SK-N-SH (cell line): ENCODE measurements around the gene ZBTB46. TPM values are rescaled to one million over a fixed set of nuclear protein-coding genes. Genes with fewer than 3 reads are reported as not detected.

Experiments used
- CTCF ChIA-PET: fragments of 300-600, 350-600 bp; formaldehyde crosslinking; extraction: SDS; loops from one replicate; lab custom pipeline; 2021; lab: Yijun Ruan, JAX
- POLR2A ChIA-PET: fragments of 350-600 bp; sonication (Branson Sonifier 250); formaldehyde crosslinking; extraction: SDS; loops from one replicate; lab custom pipeline; 2020; ENCODE audit warnings: antibody characterized with exemption, inconsistent platforms; lab: Yijun Ruan, JAX
- DNase-seq: peaks from one replicate; pipeline ENCODE4 v3.0.0; 2012
- H2AFZ ChIP-seq: fragments of 200-600 bp; sonication (generic); 2 replicates; pipeline ENCODE4 v1.8.1; 2016; ENCODE audit warnings: antibody characterized with exemption, mild to moderate bottlenecking, low read depth
- H3F3A ChIP-seq: fragments of 200-600 bp; sonication (generic); replicated peaks from 2 replicates; pipeline ENCODE3; 2016; ENCODE audit warnings: antibody characterized with exemption, mild to moderate bottlenecking; ENCODE audit not compliant: insufficient read depth
- H3K27ac ChIP-seq, 2 experiments: fragments of 200-500 bp in 1 of 2; fragments of 200-600 bp in 1 of 2; sonication (Bioruptor generic) in 1 of 2; sonication (generic), shearing (Covaris generic) in 1 of 2; 2 replicates each; pipeline versions ENCODE4 v1.5.1 to v1.6.1; 2014 to 2016; ENCODE audit warnings: low read depth in 2 of 2, inconsistent platforms in 1 of 2, low read length in 1 of 2, mild to moderate bottlenecking in 1 of 2, mixed read lengths in 1 of 2
- H3K27me3 ChIP-seq: fragments of 200-600 bp; sonication (generic), shearing (Covaris generic); 2 replicates; pipeline ENCODE4 v1.6.1; 2016; ENCODE audit warnings: mixed run types; ENCODE audit not compliant: insufficient read depth
- H3K36me3 ChIP-seq, 2 experiments: fragments of 200-500 bp in 1 of 2; fragments of 200-600 bp in 1 of 2; sonication (Bioruptor generic) in 1 of 2; sonication (generic) in 1 of 2; replicated peaks in 1 of 2; 2 replicates each; pipeline versions ENCODE3 to v1.5.1; 2014 to 2016; ENCODE audit warnings: low read length in 1 of 2, mild to moderate bottlenecking in 1 of 2; ENCODE audit not compliant: insufficient read depth in 2 of 2, control insufficient read depth in 1 of 2
- H3K4me1 ChIP-seq, 2 experiments: fragments of 200-500 bp in 1 of 2; fragments of 200-600 bp in 1 of 2; sonication (Bioruptor generic) in 1 of 2; sonication (generic), shearing (Covaris generic) in 1 of 2; 2 replicates each; pipeline versions ENCODE4 v1.5.1 to v1.6.1; 2014 to 2016; ENCODE audit warnings: low read depth in 1 of 2, low read length in 1 of 2, mixed run types in 1 of 2; ENCODE audit not compliant: insufficient read depth in 2 of 2, control insufficient read depth in 1 of 2
- H3K4me2 ChIP-seq: fragments of 200-600 bp; sonication (generic), shearing (Covaris generic); 2 replicates; pipeline ENCODE4 v1.6.1; 2017; ENCODE audit warnings: mixed run types
- H3K4me3 ChIP-seq, 2 experiments: fragments of 200-500 bp in 1 of 2; fragments of 200-600 bp in 1 of 2; sonication (Bioruptor generic) in 1 of 2; sonication (generic), shearing (Covaris generic) in 1 of 2; 2 replicates each; pipeline versions ENCODE4 v1.5.1 to v1.8.1; 2014 to 2016; ENCODE audit warnings: low read depth in 2 of 2, inconsistent platforms in 1 of 2, low read length in 1 of 2, mild to moderate bottlenecking in 1 of 2, mixed read lengths in 1 of 2, moderate library complexity in 1 of 2
- H3K79me2 ChIP-seq: fragments of 200-600 bp; sonication (generic); 2 replicates; pipeline ENCODE4 v1.8.1; 2017; ENCODE audit warnings: mild to moderate bottlenecking; ENCODE audit not compliant: insufficient read depth
- H3K9ac ChIP-seq: fragments of 200-600 bp; sonication (generic); 2 replicates; pipeline ENCODE4 v1.6.1; 2017; ENCODE audit warnings: mixed run types
- H3K9me2 ChIP-seq: fragments of 200-600 bp; sonication (generic); 2 replicates; pipeline ENCODE4 v1.6.1; 2017; ENCODE audit warnings: mixed run types
- H3K9me3 ChIP-seq: fragments of 200-600 bp; sonication (generic); 2 replicates; pipeline ENCODE4 v1.6.1; 2017; ENCODE audit warnings: mixed run types, mild to moderate bottlenecking, moderate library complexity
- H4K20me1 ChIP-seq: fragments of 200-600 bp; sonication (generic); 2 replicates; pipeline ENCODE4 v1.6.1; 2017; ENCODE audit warnings: mild to moderate bottlenecking, mixed run types; ENCODE audit not compliant: insufficient read depth
- EP300 ChIP-seq, 2 experiments: IDR thresholded peaks; 2 replicates each; pipeline versions ENCODE4 v1.4.0 to v1.6.1; 2012; ENCODE audit warnings: borderline replicate concordance in 1 of 2, low read depth in 1 of 2, low read length in 1 of 2
- EZH2phosphoT487 ChIP-seq: fragments of 200-600 bp; sonication (generic); IDR thresholded peaks from 2 replicates; pipeline ENCODE4 v1.6.1; 2017; ENCODE audit warnings: low read depth, mixed run types, mild to moderate bottlenecking, antibody characterized with exemption, moderate library complexity, borderline replicate concordance
- FOXM1 ChIP-seq: IDR thresholded peaks from 2 replicates; pipeline ENCODE4 v1.4.0; 2012; ENCODE audit warnings: low read depth, mild to moderate bottlenecking
- GATA2 ChIP-seq: sonication (generic); formaldehyde crosslinking; IDR thresholded peaks from 2 replicates; pipeline ENCODE4 v1.5.0; 2020; ENCODE audit warnings: mild to moderate bottlenecking, missing genetic modification reagents
- NRF1 ChIP-seq: IDR thresholded peaks from 2 replicates; pipeline ENCODE4 v1.6.1; 2012; ENCODE audit warnings: low read depth, mild to moderate bottlenecking, low read length
- POLR2AphosphoS5 ChIP-seq: IDR thresholded peaks from 2 replicates; pipeline ENCODE4 v1.6.1; 2012; ENCODE audit warnings: low read depth, low read length
- SIN3A ChIP-seq: IDR thresholded peaks from 2 replicates; pipeline ENCODE4 v1.6.1; 2012; ENCODE audit warnings: low read depth, mild to moderate bottlenecking, low read length, moderate library complexity, borderline replicate concordance
- TAF1 ChIP-seq: IDR thresholded peaks from 2 replicates; pipeline ENCODE4 v1.6.1; 2012; ENCODE audit warnings: low read depth, mild to moderate bottlenecking, low read length, moderate library complexity, borderline replicate concordance
- TEAD4 ChIP-seq: IDR thresholded peaks from 2 replicates; pipeline ENCODE4 v1.4.0; 2012; ENCODE audit warnings: mild to moderate bottlenecking, borderline replicate concordance; ENCODE audit not compliant: insufficient read depth
- YY1 ChIP-seq: IDR thresholded peaks from 2 replicates; pipeline ENCODE4 v1.4.0; 2012; ENCODE audit warnings: low read depth, mild to moderate bottlenecking
- WGBS: methylation state at CpG from one replicate; pipeline ENCODE4 v1.1.6; 2017; ENCODE audit warnings: low lambda C conversion rate; 5-methylcytosine and 5-hydroxymethylcytosine counted together
- polyA plus RNA-seq, 3 experiments: library from polyadenylated mRNA; depleted of rRNA; stranded (reverse); fragments of >200 nt; gene quantifications; 2 replicates each; pipeline ENCODE4 v1.2.3, GENCODE V29; 2012
- TF ChIP-seq, protein P1 (sequence below): fragments of 200-600 bp; sonication (generic); IDR thresholded peaks from 2 replicates; pipeline ENCODE4 v1.6.1; 2017; ENCODE audit warnings: antibody characterized with exemption, mild to moderate bottlenecking, moderate library complexity
- TF ChIP-seq, protein P2 (sequence below): IDR thresholded peaks from 2 replicates; pipeline ENCODE4 v1.4.0; 2012; ENCODE audit warnings: low read depth
- TF ChIP-seq, protein P3 (sequence below): IDR thresholded peaks from 2 replicates; pipeline ENCODE4 v1.6.1; 2012; ENCODE audit warnings: mild to moderate bottlenecking, low read depth, low read length, moderate library complexity

Gene ZBTB46
- polyA plus RNA-seq, 1 of the 3 experiments (the other 2 are of a cell fraction), result 0.15 TPM

DNA sequence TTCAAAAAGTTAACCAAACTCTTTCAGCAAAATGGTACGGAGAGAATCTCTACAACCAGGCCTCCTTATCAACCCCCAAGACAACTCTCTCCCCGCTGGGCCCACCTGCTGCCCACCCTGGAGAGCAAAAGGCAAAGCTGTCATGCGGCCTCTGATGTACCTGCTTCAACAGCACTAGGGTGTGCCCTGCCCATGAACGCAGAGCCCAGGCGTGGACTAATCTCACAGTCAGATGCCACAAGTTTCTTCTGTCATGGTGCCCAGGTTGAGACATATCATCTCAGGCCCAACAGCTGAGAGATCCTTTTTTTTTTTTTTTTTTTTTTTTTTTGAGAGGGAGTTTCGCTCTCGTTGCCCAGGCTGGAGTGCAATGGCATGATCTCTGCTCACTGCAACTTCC is 65.2 kb downstream of the ZBTB46 start:
- no peaks in the 10 kb centered on the region for H3K36me3 ChIP-seq
- H3K27ac ChIP-seq, result no peak overlapping the region
- no peak overlapping the region for H3K4me3 ChIP-seq
- CTCF ChIA-PET, result interaction anchor here (1.5 to 10.0 kb wide), 2 partner anchors 9 to 208 kb away, joined by 5 to 68 read pairs; no protein-coding TSS in a partner anchor
- POLR2A ChIA-PET, result no interaction called here
- H2AFZ ChIP-seq, result no peak overlapping the region
- no peaks in the 10 kb centered on the region for H3K79me2 ChIP-seq
- no peaks in the 10 kb centered on the region for H3K4me1 ChIP-seq
- TF ChIP-seq EP300 (IDR thresholded peaks at IDR 0.05; ENCODE audit: borderline replicate concordance in 1 of 2, low read depth in 1 of 2, low read length in 1 of 2) (no peak), EZH2phosphoT487 (no peak), NRF1 (no peak)
- TF ChIP-seq, protein P1, sequence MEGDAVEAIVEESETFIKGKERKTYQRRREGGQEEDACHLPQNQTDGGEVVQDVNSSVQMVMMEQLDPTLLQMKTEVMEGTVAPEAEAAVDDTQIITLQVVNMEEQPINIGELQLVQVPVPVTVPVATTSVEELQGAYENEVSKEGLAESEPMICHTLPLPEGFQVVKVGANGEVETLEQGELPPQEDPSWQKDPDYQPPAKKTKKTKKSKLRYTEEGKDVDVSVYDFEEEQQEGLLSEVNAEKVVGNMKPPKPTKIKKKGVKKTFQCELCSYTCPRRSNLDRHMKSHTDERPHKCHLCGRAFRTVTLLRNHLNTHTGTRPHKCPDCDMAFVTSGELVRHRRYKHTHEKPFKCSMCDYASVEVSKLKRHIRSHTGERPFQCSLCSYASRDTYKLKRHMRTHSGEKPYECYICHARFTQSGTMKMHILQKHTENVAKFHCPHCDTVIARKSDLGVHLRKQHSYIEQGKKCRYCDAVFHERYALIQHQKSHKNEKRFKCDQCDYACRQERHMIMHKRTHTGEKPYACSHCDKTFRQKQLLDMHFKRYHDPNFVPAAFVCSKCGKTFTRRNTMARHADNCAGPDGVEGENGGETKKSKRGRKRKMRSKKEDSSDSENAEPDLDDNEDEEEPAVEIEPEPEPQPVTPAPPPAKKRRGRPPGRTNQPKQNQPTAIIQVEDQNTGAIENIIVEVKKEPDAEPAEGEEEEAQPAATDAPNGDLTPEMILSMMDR, result no peak
- DNase-seq, result no peak
- H3K9me3 ChIP-seq, result no peaks in the 10 kb centered on the region
- WGBS, result 85% methylated on average over 7 of the region's 7 CpGs
- no peak overlapping the region for H3K4me2 ChIP-seq
- H3K9me2 ChIP-seq, result no peaks in the 10 kb centered on the region
- no peaks in the 10 kb centered on the region for H4K20me1 ChIP-seq
- no peaks in the 10 kb centered on the region for H3K27me3 ChIP-seq
- H3F3A ChIP-seq, result no peaks in the 10 kb centered on the region
- H3K9ac ChIP-seq, result no peak overlapping the region

DNA sequence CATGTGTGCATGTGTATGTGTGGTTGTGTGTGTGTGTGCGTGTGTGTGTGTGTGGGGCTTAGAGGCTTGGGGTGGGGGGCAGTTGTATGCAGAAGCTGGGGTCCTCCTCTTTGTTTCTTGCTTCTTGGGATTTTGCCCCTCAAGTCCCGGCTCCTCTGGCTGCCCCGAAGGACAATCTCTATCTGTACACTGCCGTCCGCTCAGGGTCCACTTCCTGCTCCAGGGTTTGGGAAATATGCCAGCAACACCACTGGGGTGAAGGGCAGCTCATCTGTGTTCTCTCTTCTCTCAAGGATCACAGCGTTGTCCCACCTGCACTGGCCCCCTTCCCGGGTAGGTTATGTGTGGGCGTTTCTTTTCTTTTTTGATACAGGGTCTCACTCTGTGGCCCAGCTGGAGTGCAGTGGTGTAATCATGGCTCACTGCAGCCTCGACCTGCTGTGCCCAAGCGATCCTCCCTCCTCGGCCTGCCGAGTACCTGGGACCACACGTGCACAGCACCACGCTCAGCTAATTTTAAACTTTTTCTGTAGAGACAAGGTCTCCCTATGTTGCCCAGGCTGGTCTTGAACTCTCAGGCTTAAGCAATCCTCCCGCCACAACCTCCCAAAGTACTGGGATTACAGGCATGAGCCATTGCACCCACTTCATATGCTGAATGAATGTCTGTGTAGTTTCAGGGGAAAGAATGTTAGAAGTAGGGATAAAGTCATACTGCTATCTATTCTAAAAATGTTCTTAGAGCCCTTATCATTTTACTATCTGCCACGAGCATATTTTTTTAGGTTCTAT is 65.8 kb downstream of the ZBTB46 start:
- H3K27ac ChIP-seq, result no peak overlapping the region
- no peak overlapping the region for H3K4me2 ChIP-seq
- DNase-seq, result no peak
- CTCF ChIA-PET, result interaction anchor here (1.5 to 10.0 kb wide), 2 partner anchors 9 to 208 kb away, joined by 5 to 68 read pairs; no protein-coding TSS in a partner anchor
- H3K4me3 ChIP-seq, result no peak overlapping the region
- H4K20me1 ChIP-seq, result no peaks in the 10 kb centered on the region
- TF ChIP-seq GATA2, result no peak
- TF ChIP-seq TAF1, result no peak
- no peak for TF ChIP-seq FOXM1
- TF ChIP-seq, protein P2, sequence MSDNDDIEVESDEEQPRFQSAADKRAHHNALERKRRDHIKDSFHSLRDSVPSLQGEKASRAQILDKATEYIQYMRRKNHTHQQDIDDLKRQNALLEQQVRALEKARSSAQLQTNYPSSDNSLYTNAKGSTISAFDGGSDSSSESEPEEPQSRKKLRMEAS, result no peak
- TF ChIP-seq, protein P1, result no peak
- TF ChIP-seq, protein P3, sequence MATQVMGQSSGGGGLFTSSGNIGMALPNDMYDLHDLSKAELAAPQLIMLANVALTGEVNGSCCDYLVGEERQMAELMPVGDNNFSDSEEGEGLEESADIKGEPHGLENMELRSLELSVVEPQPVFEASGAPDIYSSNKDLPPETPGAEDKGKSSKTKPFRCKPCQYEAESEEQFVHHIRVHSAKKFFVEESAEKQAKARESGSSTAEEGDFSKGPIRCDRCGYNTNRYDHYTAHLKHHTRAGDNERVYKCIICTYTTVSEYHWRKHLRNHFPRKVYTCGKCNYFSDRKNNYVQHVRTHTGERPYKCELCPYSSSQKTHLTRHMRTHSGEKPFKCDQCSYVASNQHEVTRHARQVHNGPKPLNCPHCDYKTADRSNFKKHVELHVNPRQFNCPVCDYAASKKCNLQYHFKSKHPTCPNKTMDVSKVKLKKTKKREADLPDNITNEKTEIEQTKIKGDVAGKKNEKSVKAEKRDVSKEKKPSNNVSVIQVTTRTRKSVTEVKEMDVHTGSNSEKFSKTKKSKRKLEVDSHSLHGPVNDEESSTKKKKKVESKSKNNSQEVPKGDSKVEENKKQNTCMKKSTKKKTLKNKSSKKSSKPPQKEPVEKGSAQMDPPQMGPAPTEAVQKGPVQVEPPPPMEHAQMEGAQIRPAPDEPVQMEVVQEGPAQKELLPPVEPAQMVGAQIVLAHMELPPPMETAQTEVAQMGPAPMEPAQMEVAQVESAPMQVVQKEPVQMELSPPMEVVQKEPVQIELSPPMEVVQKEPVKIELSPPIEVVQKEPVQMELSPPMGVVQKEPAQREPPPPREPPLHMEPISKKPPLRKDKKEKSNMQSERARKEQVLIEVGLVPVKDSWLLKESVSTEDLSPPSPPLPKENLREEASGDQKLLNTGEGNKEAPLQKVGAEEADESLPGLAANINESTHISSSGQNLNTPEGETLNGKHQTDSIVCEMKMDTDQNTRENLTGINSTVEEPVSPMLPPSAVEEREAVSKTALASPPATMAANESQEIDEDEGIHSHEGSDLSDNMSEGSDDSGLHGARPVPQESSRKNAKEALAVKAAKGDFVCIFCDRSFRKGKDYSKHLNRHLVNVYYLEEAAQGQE, result no peak
- no peak for TF ChIP-seq TEAD4
- TF ChIP-seq EP300 (IDR thresholded peaks at IDR 0.05; ENCODE audit: borderline replicate concordance in 1 of 2, low read depth in 1 of 2, low read length in 1 of 2), result no peak
- TF ChIP-seq YY1, result no peak
- TF ChIP-seq POLR2AphosphoS5, result no peak
- TF ChIP-seq SIN3A, result no peak
- H3K9ac ChIP-seq, result no peak overlapping the region
- WGBS, result 73% methylated on average over 15 of the region's 16 CpGs
- POLR2A ChIA-PET, result no interaction called here
- no peaks in the 10 kb centered on the region for H3K9me2 ChIP-seq
- no peaks in the 10 kb centered on the region for H3F3A ChIP-seq
- no peaks in the 10 kb centered on the region for H3K27me3 ChIP-seq
- no peaks in the 10 kb centered on the region for H3K79me2 ChIP-seq
- H2AFZ ChIP-seq, result no peak overlapping the region
- H3K9me3 ChIP-seq, result no peaks in the 10 kb centered on the region
- H3K36me3 ChIP-seq, result no peaks in the 10 kb centered on the region
- no peaks in the 10 kb centered on the region for H3K4me1 ChIP-seq
